H1 (cell line): ENCODE results near the gene CCDC175. TPM values are rescaled to one million over a fixed set of nuclear protein-coding genes. Genes with fewer than 3 reads are reported as not detected.

Experiments
- CHD2 ChIP-seq: IDR thresholded peaks from 2 replicates; pipeline ENCODE4 v1.6.1; 2012; ENCODE audit warnings: low read length, improper control_type of control experiment
- RBBP5 ChIP-seq: IDR thresholded peaks from 2 replicates; pipeline ENCODE4 v1.7.1; 2012; ENCODE audit warnings: low read depth, mild to moderate bottlenecking, inconsistent platforms, low read length, moderate library complexity, borderline replicate concordance
- polyA plus RNA-seq, 7 experiments: library from polyadenylated mRNA; depleted of rRNA in 3 of 7; stranded (reverse) in 5 of 7; unstranded in 2 of 7; fragments of >200 nt in 5 of 7; fragments of 200-250 nt in 2 of 7; gene quantifications; 1 replicate in 5 of 7; 2 replicates in 1 of 7; 4 replicates in 1 of 7; pipeline versions ENCODE4 v1.2.1 to v1.2.3, GENCODE V29; 2011 to 2013; ENCODE audit warnings: missing spikeins in 2 of 7, mixed read lengths in 2 of 7
- total RNA-seq: library from RNA; stranded (reverse); fragmentation: NEBNext Ultra II Directional; extraction: Animal tissue kit (Norgen Biotek cat#: 25700); gene quantifications from 2 replicates; pipeline ENCODE4 v1.2.1, GENCODE V29; 2021
- TF ChIP-seq, protein P1 (sequence below): fragments of 300-600 bp; sonication (generic); IDR thresholded peaks from 2 replicates; pipeline ENCODE4 v1.7.1; 2012; ENCODE audit warnings: low read length, moderate library complexity, mild to moderate bottlenecking, inconsistent platforms; ENCODE audit not compliant: insufficient replicate concordance
- TF ChIP-seq, protein P2 (sequence below): IDR thresholded peaks from 2 replicates; pipeline ENCODE4 v1.6.1; 2012; ENCODE audit warnings: inconsistent platforms

The CCDC175 gene
- total and polyA plus RNA-seq, 2 of the 8 experiments (the other 6 are each of a cell fraction or from before 2014, with no cell fraction given) = 0.19 TPM; not detected in 1

DNA sequence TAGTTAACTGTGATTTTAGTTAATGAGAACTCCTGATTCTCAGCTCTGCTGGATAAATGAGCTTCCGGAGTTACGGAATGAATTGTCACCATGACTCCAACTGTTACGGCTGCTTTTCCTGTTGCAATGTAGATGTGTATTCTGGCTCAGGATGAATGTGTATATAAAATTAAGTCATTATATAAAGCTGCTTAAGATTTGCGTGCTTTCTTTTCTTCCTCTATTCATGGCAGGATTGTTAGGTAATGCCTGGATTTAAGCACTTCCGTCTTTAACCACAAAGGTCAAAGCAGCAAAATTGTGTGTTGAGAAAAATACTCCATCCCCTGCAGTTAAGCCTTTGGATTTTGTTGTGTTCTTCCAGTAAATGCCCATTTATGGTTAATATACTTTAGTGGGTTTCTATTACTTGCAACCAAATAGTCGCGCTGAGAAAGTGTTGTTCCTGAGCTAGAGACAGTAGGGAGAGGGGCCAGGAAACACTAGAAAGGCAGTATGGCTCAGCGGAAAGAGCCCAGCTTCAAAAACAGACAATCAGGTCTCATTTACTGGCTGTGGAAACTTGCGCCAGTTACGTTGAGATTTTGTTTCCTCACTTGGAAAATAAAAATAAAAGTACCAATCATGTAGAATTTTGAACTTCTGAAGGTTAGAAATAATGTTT lies 9.4 kb upstream of the CCDC175 start (continued):
- TF ChIP-seq, protein P1, sequence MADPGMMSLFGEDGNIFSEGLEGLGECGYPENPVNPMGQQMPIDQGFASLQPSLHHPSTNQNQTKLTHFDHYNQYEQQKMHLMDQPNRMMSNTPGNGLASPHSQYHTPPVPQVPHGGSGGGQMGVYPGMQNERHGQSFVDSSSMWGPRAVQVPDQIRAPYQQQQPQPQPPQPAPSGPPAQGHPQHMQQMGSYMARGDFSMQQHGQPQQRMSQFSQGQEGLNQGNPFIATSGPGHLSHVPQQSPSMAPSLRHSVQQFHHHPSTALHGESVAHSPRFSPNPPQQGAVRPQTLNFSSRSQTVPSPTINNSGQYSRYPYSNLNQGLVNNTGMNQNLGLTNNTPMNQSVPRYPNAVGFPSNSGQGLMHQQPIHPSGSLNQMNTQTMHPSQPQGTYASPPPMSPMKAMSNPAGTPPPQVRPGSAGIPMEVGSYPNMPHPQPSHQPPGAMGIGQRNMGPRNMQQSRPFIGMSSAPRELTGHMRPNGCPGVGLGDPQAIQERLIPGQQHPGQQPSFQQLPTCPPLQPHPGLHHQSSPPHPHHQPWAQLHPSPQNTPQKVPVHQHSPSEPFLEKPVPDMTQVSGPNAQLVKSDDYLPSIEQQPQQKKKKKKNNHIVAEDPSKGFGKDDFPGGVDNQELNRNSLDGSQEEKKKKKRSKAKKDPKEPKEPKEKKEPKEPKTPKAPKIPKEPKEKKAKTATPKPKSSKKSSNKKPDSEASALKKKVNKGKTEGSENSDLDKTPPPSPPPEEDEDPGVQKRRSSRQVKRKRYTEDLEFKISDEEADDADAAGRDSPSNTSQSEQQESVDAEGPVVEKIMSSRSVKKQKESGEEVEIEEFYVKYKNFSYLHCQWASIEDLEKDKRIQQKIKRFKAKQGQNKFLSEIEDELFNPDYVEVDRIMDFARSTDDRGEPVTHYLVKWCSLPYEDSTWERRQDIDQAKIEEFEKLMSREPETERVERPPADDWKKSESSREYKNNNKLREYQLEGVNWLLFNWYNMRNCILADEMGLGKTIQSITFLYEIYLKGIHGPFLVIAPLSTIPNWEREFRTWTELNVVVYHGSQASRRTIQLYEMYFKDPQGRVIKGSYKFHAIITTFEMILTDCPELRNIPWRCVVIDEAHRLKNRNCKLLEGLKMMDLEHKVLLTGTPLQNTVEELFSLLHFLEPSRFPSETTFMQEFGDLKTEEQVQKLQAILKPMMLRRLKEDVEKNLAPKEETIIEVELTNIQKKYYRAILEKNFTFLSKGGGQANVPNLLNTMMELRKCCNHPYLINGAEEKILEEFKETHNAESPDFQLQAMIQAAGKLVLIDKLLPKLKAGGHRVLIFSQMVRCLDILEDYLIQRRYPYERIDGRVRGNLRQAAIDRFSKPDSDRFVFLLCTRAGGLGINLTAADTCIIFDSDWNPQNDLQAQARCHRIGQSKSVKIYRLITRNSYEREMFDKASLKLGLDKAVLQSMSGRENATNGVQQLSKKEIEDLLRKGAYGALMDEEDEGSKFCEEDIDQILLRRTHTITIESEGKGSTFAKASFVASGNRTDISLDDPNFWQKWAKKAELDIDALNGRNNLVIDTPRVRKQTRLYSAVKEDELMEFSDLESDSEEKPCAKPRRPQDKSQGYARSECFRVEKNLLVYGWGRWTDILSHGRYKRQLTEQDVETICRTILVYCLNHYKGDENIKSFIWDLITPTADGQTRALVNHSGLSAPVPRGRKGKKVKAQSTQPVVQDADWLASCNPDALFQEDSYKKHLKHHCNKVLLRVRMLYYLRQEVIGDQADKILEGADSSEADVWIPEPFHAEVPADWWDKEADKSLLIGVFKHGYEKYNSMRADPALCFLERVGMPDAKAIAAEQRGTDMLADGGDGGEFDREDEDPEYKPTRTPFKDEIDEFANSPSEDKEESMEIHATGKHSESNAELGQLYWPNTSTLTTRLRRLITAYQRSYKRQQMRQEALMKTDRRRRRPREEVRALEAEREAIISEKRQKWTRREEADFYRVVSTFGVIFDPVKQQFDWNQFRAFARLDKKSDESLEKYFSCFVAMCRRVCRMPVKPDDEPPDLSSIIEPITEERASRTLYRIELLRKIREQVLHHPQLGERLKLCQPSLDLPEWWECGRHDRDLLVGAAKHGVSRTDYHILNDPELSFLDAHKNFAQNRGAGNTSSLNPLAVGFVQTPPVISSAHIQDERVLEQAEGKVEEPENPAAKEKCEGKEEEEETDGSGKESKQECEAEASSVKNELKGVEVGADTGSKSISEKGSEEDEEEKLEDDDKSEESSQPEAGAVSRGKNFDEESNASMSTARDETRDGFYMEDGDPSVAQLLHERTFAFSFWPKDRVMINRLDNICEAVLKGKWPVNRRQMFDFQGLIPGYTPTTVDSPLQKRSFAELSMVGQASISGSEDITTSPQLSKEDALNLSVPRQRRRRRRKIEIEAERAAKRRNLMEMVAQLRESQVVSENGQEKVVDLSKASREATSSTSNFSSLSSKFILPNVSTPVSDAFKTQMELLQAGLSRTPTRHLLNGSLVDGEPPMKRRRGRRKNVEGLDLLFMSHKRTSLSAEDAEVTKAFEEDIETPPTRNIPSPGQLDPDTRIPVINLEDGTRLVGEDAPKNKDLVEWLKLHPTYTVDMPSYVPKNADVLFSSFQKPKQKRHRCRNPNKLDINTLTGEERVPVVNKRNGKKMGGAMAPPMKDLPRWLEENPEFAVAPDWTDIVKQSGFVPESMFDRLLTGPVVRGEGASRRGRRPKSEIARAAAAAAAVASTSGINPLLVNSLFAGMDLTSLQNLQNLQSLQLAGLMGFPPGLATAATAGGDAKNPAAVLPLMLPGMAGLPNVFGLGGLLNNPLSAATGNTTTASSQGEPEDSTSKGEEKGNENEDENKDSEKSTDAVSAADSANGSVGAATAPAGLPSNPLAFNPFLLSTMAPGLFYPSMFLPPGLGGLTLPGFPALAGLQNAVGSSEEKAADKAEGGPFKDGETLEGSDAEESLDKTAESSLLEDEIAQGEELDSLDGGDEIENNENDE = no peak
- TF ChIP-seq CHD2 (no peak), RBBP5 (no peak)
- TF ChIP-seq, protein P2, sequence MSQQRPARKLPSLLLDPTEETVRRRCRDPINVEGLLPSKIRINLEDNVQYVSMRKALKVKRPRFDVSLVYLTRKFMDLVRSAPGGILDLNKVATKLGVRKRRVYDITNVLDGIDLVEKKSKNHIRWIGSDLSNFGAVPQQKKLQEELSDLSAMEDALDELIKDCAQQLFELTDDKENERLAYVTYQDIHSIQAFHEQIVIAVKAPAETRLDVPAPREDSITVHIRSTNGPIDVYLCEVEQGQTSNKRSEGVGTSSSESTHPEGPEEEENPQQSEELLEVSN = no peak
